Neural cell (in vitro differentiated cells): ENCODE results near the gene SPAG16. TPM values are rescaled to one million over a fixed set of nuclear protein-coding genes. Genes with fewer than 3 reads are reported as not detected.

Experiments
- H2AFZ ChIP-seq: fragments of 200-600, 300-800 bp; sonication (generic), shearing (Covaris generic); 2 replicates; pipeline ENCODE4 v1.6.0; 2014; ENCODE audit warnings: low read depth, mild to moderate bottlenecking, antibody characterized with exemption, low read length, moderate library complexity
- H3F3A ChIP-seq: fragments of 200-600 bp; shearing (Covaris generic); 2 replicates; pipeline ENCODE4 v1.6.1; 2016; ENCODE audit warnings: mild to moderate bottlenecking, moderate library complexity, mixed read lengths, antibody characterized with exemption, low read length; ENCODE audit not compliant: insufficient read depth, poor library complexity, severe bottlenecking
- H3K27ac ChIP-seq: fragments of 200-600, 300-800 bp; sonication (generic), shearing (Covaris generic); 2 replicates; pipeline ENCODE4 v1.5.1; 2014; ENCODE audit warnings: mild to moderate bottlenecking, low read length, moderate library complexity
- H3K27me3 ChIP-seq: fragments of 300-800, 200-600 bp; sonication (generic), shearing (Covaris generic); 2 replicates; pipeline ENCODE4 v1.6.0; 2014; ENCODE audit warnings: mild to moderate bottlenecking, low read depth, low read length, moderate library complexity; ENCODE audit not compliant: insufficient read depth
- H3K36me3 ChIP-seq: fragments of 300-800, 200-600 bp; sonication (generic), shearing (Covaris generic); 2 replicates; pipeline ENCODE4 v1.5.1; 2014; ENCODE audit warnings: mild to moderate bottlenecking, antibody characterized with exemption, low read length, moderate library complexity; ENCODE audit not compliant: insufficient read depth
- H3K4me2 ChIP-seq: fragments of 300-800, 200-600 bp; sonication (generic), shearing (Covaris generic); 2 replicates; pipeline ENCODE4 v1.6.0; 2014; ENCODE audit warnings: mild to moderate bottlenecking, low read length
- H3K4me3 ChIP-seq: fragments of 300-800, 200-600 bp; sonication (generic), shearing (Covaris generic); 2 replicates; pipeline ENCODE4 v1.5.1; 2014; ENCODE audit warnings: mild to moderate bottlenecking, low read length, moderate library complexity
- H3K79me2 ChIP-seq: fragments of 200-600 bp; shearing (Covaris generic); replicated peaks from 2 replicates; pipeline ENCODE4 v1.6.0; 2014; ENCODE audit warnings: mild to moderate bottlenecking, low read length, moderate library complexity; ENCODE audit not compliant: insufficient read depth
- H3K9ac ChIP-seq: fragments of 300-800, 200-600 bp; sonication (generic), shearing (Covaris generic); 2 replicates; pipeline ENCODE4 v1.6.1; 2016; ENCODE audit warnings: mild to moderate bottlenecking, low read length, mixed read lengths
- H3K9me2 ChIP-seq: fragments of 200-600 bp; shearing (Covaris generic); 2 replicates; pipeline ENCODE4 v1.6.1; 2016; ENCODE audit warnings: mild to moderate bottlenecking, low read length, mixed read lengths; ENCODE audit not compliant: insufficient read depth
- H3K9me3 ChIP-seq: fragments of 200-600, 300-800 bp; sonication (generic), shearing (Covaris generic); 2 replicates; pipeline ENCODE4 v1.6.1; 2016; ENCODE audit warnings: mild to moderate bottlenecking, mixed run types, low read length, moderate library complexity, mixed read lengths
- H4K20me1 ChIP-seq: fragments of 200-600 bp; shearing (Covaris generic); 2 replicates; pipeline ENCODE4 v1.6.1; 2016; ENCODE audit warnings: mild to moderate bottlenecking, mixed run types; ENCODE audit not compliant: insufficient read depth
- CTCF ChIP-seq: fragments of 450-650 bp; IDR thresholded peaks from 2 replicates; pipeline ENCODE4 v1.5.1; 2014; ENCODE audit warnings: antibody characterized with exemption, mild to moderate bottlenecking, moderate library complexity; ENCODE audit not compliant: poor library complexity, severe bottlenecking
- EP300 ChIP-seq: fragments of 450-650 bp; conservative IDR thresholded peaks from 2 replicates; pipeline ENCODE4 v1.6.1; 2014; ENCODE audit warnings: antibody characterized with exemption, mild to moderate bottlenecking, moderate library complexity; ENCODE audit not compliant: poor library complexity, severe bottlenecking
- EZH2 ChIP-seq: fragments of 200-600, 300-800 bp; shearing (Covaris generic), sonication (generic); IDR thresholded peaks from 2 replicates; pipeline ENCODE4 v1.6.1; 2014; ENCODE audit warnings: antibody characterized with exemption, low read length, borderline replicate concordance, mild to moderate bottlenecking; ENCODE audit not compliant: insufficient read depth, poor library complexity, severe bottlenecking
- MXI1 ChIP-seq: fragments of 450-650 bp; conservative IDR thresholded peaks from 2 replicates; pipeline ENCODE4 v1.6.1; 2014; ENCODE audit warnings: antibody characterized with exemption, mild to moderate bottlenecking; ENCODE audit not compliant: poor library complexity, severe bottlenecking
- POLR2AphosphoS5 ChIP-seq: IDR thresholded peaks from 2 replicates; pipeline ENCODE4 v1.6.1; 2012
- RAD21 ChIP-seq: fragments of 450-650 bp; conservative IDR thresholded peaks from 2 replicates; pipeline ENCODE4 v1.6.1; 2014; ENCODE audit warnings: antibody characterized with exemption, mild to moderate bottlenecking, moderate library complexity
- SMC3 ChIP-seq: fragments of 450-650 bp; conservative IDR thresholded peaks from 2 replicates; pipeline ENCODE4 v1.6.1; 2014; ENCODE audit warnings: antibody characterized with exemption, mild to moderate bottlenecking, moderate library complexity; ENCODE audit not compliant: poor library complexity
- TAF1 ChIP-seq: IDR thresholded peaks from 2 replicates; pipeline ENCODE4 v1.6.1; 2012; ENCODE audit warnings: low read depth
- polyA plus RNA-seq: library from polyadenylated mRNA; depleted of rRNA; stranded (reverse); fragments of >200 nt; gene quantifications from 2 replicates; pipeline ENCODE4 v1.2.3, GENCODE V29; 2014
- TF ChIP-seq, protein P1 (sequence below): IDR thresholded peaks from 2 replicates; pipeline ENCODE4 v1.6.1; 2012; ENCODE audit warnings: borderline replicate concordance

The SPAG16 gene
- polyA plus RNA-seq, 1 donor from 2014 or later: 75.4 TPM

GRCh38 chr2:213237787-213238186 lies 46.5 kb upstream of the SPAG16 start:
- H3K9me3 ChIP-seq: no peaks in the 10 kb centered on the region
- no peaks in the 10 kb centered on the region for H3F3A ChIP-seq
- no peaks in the 10 kb centered on the region for H4K20me1 ChIP-seq
- no peak overlapping the region for H3K27ac ChIP-seq
- no peaks in the 10 kb centered on the region for H3K79me2 ChIP-seq
- no peak overlapping the region for H3K4me3 ChIP-seq
- no peaks in the 10 kb centered on the region for H3K27me3 ChIP-seq
- no peak overlapping the region for H3K9ac ChIP-seq
- no peaks in the 10 kb centered on the region for H3K36me3 ChIP-seq
- no peak overlapping the region for H3K4me2 ChIP-seq
- TF ChIP-seq, protein P1, sequence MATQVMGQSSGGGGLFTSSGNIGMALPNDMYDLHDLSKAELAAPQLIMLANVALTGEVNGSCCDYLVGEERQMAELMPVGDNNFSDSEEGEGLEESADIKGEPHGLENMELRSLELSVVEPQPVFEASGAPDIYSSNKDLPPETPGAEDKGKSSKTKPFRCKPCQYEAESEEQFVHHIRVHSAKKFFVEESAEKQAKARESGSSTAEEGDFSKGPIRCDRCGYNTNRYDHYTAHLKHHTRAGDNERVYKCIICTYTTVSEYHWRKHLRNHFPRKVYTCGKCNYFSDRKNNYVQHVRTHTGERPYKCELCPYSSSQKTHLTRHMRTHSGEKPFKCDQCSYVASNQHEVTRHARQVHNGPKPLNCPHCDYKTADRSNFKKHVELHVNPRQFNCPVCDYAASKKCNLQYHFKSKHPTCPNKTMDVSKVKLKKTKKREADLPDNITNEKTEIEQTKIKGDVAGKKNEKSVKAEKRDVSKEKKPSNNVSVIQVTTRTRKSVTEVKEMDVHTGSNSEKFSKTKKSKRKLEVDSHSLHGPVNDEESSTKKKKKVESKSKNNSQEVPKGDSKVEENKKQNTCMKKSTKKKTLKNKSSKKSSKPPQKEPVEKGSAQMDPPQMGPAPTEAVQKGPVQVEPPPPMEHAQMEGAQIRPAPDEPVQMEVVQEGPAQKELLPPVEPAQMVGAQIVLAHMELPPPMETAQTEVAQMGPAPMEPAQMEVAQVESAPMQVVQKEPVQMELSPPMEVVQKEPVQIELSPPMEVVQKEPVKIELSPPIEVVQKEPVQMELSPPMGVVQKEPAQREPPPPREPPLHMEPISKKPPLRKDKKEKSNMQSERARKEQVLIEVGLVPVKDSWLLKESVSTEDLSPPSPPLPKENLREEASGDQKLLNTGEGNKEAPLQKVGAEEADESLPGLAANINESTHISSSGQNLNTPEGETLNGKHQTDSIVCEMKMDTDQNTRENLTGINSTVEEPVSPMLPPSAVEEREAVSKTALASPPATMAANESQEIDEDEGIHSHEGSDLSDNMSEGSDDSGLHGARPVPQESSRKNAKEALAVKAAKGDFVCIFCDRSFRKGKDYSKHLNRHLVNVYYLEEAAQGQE: no peak
- TF ChIP-seq MXI1 (no peak), SMC3 (no peak)
- no peaks in the 10 kb centered on the region for H3K9me2 ChIP-seq
- H2AFZ ChIP-seq: no peak overlapping the region

DNA sequence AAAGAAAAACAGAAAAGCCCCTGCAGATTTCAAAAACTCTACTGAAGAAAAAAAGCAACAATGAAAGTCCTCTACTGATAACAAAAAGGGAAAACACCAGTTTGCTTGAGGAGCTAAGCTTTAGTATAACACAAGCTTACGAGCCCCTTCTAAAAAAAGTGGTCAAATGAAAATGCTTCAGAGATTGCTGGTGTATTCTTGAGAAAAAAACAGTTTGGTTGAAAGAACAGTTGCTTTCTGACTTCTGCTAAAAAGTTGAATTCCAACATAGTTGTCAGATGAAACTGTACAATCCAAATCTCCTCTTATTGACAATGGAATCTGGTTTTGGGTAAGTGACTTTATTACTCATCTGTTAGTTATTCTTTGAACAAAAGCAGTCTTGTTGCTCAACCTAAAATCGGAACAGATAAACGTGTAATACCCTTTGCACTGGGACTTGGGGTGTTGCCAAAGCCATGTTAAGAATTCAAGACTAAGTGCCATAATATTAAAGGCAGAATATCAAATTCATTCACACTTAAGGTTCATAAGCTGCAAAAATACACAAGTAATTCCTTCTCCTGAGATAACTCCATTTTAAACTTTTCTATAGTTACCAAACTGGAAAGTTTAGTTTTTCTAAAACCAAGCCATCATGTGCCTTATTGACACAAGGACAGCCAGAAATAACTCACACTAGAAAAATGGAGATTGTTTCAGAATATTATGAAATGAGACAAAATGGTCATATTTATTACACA lies 45.3 kb upstream of the SPAG16 start:
- Histone ChIP-seq H4K20me1 (no peaks in the 10 kb centered on the region), H2AFZ (no peak overlapping the region), H3K36me3 (no peaks in the 10 kb centered on the region), H3K27me3 (no peaks in the 10 kb centered on the region), H3F3A (no peaks in the 10 kb centered on the region), H3K79me2 (no peaks in the 10 kb centered on the region), H3K9me3 (no peaks in the 10 kb centered on the region), H3K4me3 (no peak overlapping the region), H3K27ac (no peak overlapping the region), H3K9ac (no peak overlapping the region), H3K9me2 (no peaks in the 10 kb centered on the region), H3K4me2 (no peak overlapping the region)
- TF ChIP-seq EP300: no peak
- TF ChIP-seq CTCF: no peak

- no peak overlapping the region for H3K4me2 ChIP-seq
- H3K27me3 ChIP-seq: no peaks in the 10 kb centered on the region
- H4K20me1 ChIP-seq: no peaks in the 10 kb centered on the region
- H3K79me2 ChIP-seq: no peaks in the 10 kb centered on the region
- no peaks in the 10 kb centered on the region for H3K9me3 ChIP-seq
- no peaks in the 10 kb centered on the region for H3K9me2 ChIP-seq
- H3K36me3 ChIP-seq: no peaks in the 10 kb centered on the region
- H3K4me3 ChIP-seq: no peak overlapping the region
- TF ChIP-seq SMC3 (no peak), RAD21 (no peak), EP300 (no peak), CTCF (no peak), POLR2AphosphoS5 (no peak), EZH2 (no peak), TAF1 (no peak)
- TF ChIP-seq, protein P1: no peak
- H3K27ac ChIP-seq: no peak overlapping the region
- no peak overlapping the region for H2AFZ ChIP-seq
- H3F3A ChIP-seq: no peaks in the 10 kb centered on the region
- no peak overlapping the region for H3K9ac ChIP-seq
Measured at GRCh38 chr2:213241817-213242216, 42.4 kb upstream of the SPAG16 start.
